Mesendoderm (in vitro differentiated cells): Measurements from ENCODE around the gene ARL15.
A peak's percentile ranks its signal among the peaks of the same experiment; 100 is the strongest.

ENCODE experiments used
- DNase-seq: peaks from one replicate; pipeline ENCODE4 v3.0.0; 2013
- H2AK5ac ChIP-seq: 2 replicates; pipeline ENCODE4 v1.6.1; 2013; ENCODE audit warnings: low read length, inconsistent platforms
- H2BK120ac ChIP-seq: 2 replicates; pipeline ENCODE4 v1.6.1; 2013; ENCODE audit warnings: low read depth, mild to moderate bottlenecking, low read length, moderate library complexity, mixed read lengths
- H2BK15ac ChIP-seq: replicated peaks from 2 replicates; pipeline ENCODE4 v1.6.1; 2013; ENCODE audit warnings: low read depth, mild to moderate bottlenecking, moderate library complexity
- H2BK5ac ChIP-seq: 2 replicates; pipeline ENCODE4 v1.6.1; 2013; ENCODE audit warnings: low read length, inconsistent platforms
- H3K18ac ChIP-seq: 2 replicates; pipeline ENCODE4 v1.6.1; 2013; ENCODE audit warnings: mild to moderate bottlenecking, low read length, mixed read lengths
- H3K23ac ChIP-seq: one replicate; pipeline ENCODE4 v1.6.1; 2013; ENCODE audit warnings: low read length
- H3K27ac ChIP-seq: 2 replicates; pipeline ENCODE4 v1.5.1; 2013; ENCODE audit warnings: low read depth, mild to moderate bottlenecking, inconsistent platforms, low read length, moderate library complexity
- H3K27me3 ChIP-seq: 2 replicates; pipeline ENCODE4 v1.6.1; 2013; ENCODE audit warnings: low read length, control low read depth, mild to moderate bottlenecking, inconsistent platforms; ENCODE audit not compliant: insufficient read depth, poor library complexity
- H3K36me3 ChIP-seq: 2 replicates; pipeline ENCODE4 v1.6.1; 2013; ENCODE audit warnings: low read length, inconsistent platforms; ENCODE audit not compliant: control insufficient read depth, insufficient read depth
- H3K4ac ChIP-seq: one replicate; pipeline ENCODE4 v1.6.1; 2013; ENCODE audit warnings: low read depth, mild to moderate bottlenecking, low read length, moderate library complexity
- H3K4me1 ChIP-seq: 2 replicates; pipeline ENCODE4 v1.6.1; 2013; ENCODE audit warnings: low read depth, low read length, inconsistent platforms; ENCODE audit not compliant: control insufficient read depth
- H3K4me2 ChIP-seq: 2 replicates; pipeline ENCODE4 v1.6.1; 2013; ENCODE audit warnings: low read length
- H3K4me3 ChIP-seq: 2 replicates; pipeline ENCODE4 v1.5.1; 2013; ENCODE audit warnings: mild to moderate bottlenecking, low read length
- H3K56ac ChIP-seq: one replicate; pipeline ENCODE4 v1.6.1; 2013; ENCODE audit warnings: low read length
- H3K79me1 ChIP-seq: 2 replicates; pipeline ENCODE4 v1.6.1; 2013; ENCODE audit warnings: low read length, inconsistent platforms
- H3K79me2 ChIP-seq: 2 replicates; pipeline ENCODE4 v1.6.1; 2013; ENCODE audit warnings: mild to moderate bottlenecking, low read length; ENCODE audit not compliant: control insufficient read depth, insufficient read depth
- H3K9ac ChIP-seq: 2 replicates; pipeline ENCODE4 v1.6.1; 2013; ENCODE audit warnings: low read length, inconsistent platforms
- H4K5ac ChIP-seq: one replicate; pipeline ENCODE4 v1.6.1; 2013; ENCODE audit warnings: low read length
- H4K8ac ChIP-seq: one replicate; pipeline ENCODE4 v1.6.1; 2013; ENCODE audit warnings: low read depth, mild to moderate bottlenecking, control low read depth, low read length, moderate library complexity
- WGBS: extraction: QIAGEN DNeasy Blood & Tissue Kit; methylation state at CpG from one replicate; pipeline ENCODE4 v1.1.7; 2013; ENCODE audit warnings: low lambda C conversion rate, missing lambda C conversion rate; ENCODE audit not compliant: insufficient coverage; ENCODE audit errors: extremely low coverage; 5-methylcytosine and 5-hydroxymethylcytosine counted together

Gene ARL15

GRCh38 chr5:54227109-54227508, 83.3 kb downstream of the ARL15 start:
- Histone ChIP-seq H3K79me2 (no peaks in the 10 kb centered on the region), H4K8ac (no peak overlapping the region), H3K23ac (no peak overlapping the region), H3K4me2 (no peak overlapping the region), H3K56ac (no peak overlapping the region), H3K4ac (no peak overlapping the region), H3K36me3 (no peaks in the 10 kb centered on the region), H3K79me1 (peaks cover 5% of the 10 kb centered on the region), H3K27me3 (no peaks in the 10 kb centered on the region), H2BK120ac (no peak overlapping the region), H3K18ac (no peak overlapping the region), H2AK5ac (no peak overlapping the region), H3K27ac (no peak overlapping the region), H4K5ac (no peak overlapping the region), H2BK15ac (no peak overlapping the region), H2BK5ac (no peak overlapping the region), H3K9ac (no peak overlapping the region), H3K4me1 (peaks cover 2% of the 10 kb centered on the region), H3K4me3 (no peak overlapping the region)
- DNase-seq: no peak
- WGBS: no CpG with 5 or more reads among the region's 3 CpGs

GRCh38 chr5:54226215-54226614, 84.2 kb downstream of the ARL15 start:
- no peak overlapping the region for H3K23ac ChIP-seq
- peaks cover 5% of the 10 kb centered on the region for H3K79me1 ChIP-seq
- H3K9ac ChIP-seq: no peak overlapping the region
- no peak overlapping the region for H3K56ac ChIP-seq
- H3K4ac ChIP-seq: no peak overlapping the region
- no peak overlapping the region for H3K4me3 ChIP-seq
- no peaks in the 10 kb centered on the region for H3K27me3 ChIP-seq
- no peak overlapping the region for H2BK120ac ChIP-seq
- H4K8ac ChIP-seq: no peak overlapping the region
- no peak overlapping the region for H2BK5ac ChIP-seq
- H3K36me3 ChIP-seq: no peaks in the 10 kb centered on the region
- DNase-seq: no peak
- no peak overlapping the region for H2BK15ac ChIP-seq
- no peak overlapping the region for H3K27ac ChIP-seq
- no CpG with 5 or more reads among the region's 5 CpGs for WGBS
- H3K4me2 ChIP-seq: no peak overlapping the region
- no peaks in the 10 kb centered on the region for H3K79me2 ChIP-seq
- peaks cover 2% of the 10 kb centered on the region for H3K4me1 ChIP-seq
- H4K5ac ChIP-seq: no peak overlapping the region
- no peak overlapping the region for H2AK5ac ChIP-seq
- no peak overlapping the region for H3K18ac ChIP-seq

GRCh38 chr5:54224103-54224826, 86.1 kb downstream of the ARL15 start:
- H3K4me2 ChIP-seq: no peak overlapping the region
- H3K4me3 ChIP-seq: no peak overlapping the region
- peaks cover 7% of the 10 kb centered on the region for H3K4me1 ChIP-seq
- no CpG with 5 or more reads among the region's 10 CpGs for WGBS
- no peak overlapping the region for H2AK5ac ChIP-seq
- no peak overlapping the region for H2BK120ac ChIP-seq
- no peak for DNase-seq
- H3K79me2 ChIP-seq: no peaks in the 10 kb centered on the region
- H3K9ac ChIP-seq: no peak overlapping the region
- no peaks in the 10 kb centered on the region for H3K27me3 ChIP-seq
- no peaks in the 10 kb centered on the region for H3K36me3 ChIP-seq
- no peak overlapping the region for H4K8ac ChIP-seq
- H3K79me1 ChIP-seq: peaks cover 5% of the 10 kb centered on the region
- no peak overlapping the region for H3K4ac ChIP-seq
- H4K5ac ChIP-seq: no peak overlapping the region
- H2BK15ac ChIP-seq: no peak overlapping the region
- no peak overlapping the region for H3K27ac ChIP-seq
- no peak overlapping the region for H2BK5ac ChIP-seq
- no peak overlapping the region for H3K56ac ChIP-seq
- no peak overlapping the region for H3K23ac ChIP-seq
- no peak overlapping the region for H3K18ac ChIP-seq

GRCh38 chr5:54222336-54222735, 88.0 kb downstream of the ARL15 start:
- Histone ChIP-seq H3K23ac (no peak overlapping the region), H2BK120ac (no peak overlapping the region), H3K27me3 (no peaks in the 10 kb centered on the region), H2BK15ac (no peak overlapping the region), H3K36me3 (no peaks in the 10 kb centered on the region), H2AK5ac (no peak overlapping the region), H2BK5ac (no peak overlapping the region), H3K56ac (peak overlapping the region; percentile 30), H4K5ac (no peak overlapping the region), H3K4me3 (no peak overlapping the region), H3K9ac (no peak overlapping the region), H3K18ac (no peak overlapping the region), H3K4me2 (no peak overlapping the region), H3K79me2 (no peaks in the 10 kb centered on the region), H3K4me1 (peaks cover 7% of the 10 kb centered on the region), H3K4ac (no peak overlapping the region), H4K8ac (no peak overlapping the region), H3K27ac (no peak overlapping the region), H3K79me1 (peaks cover 5% of the 10 kb centered on the region)
- no peak for DNase-seq
- WGBS: no CpG with 5 or more reads among the region's 4 CpGs

- H3K4me2 ChIP-seq: no peak overlapping the region
- no peak overlapping the region for H2AK5ac ChIP-seq
- H3K4ac ChIP-seq: no peak overlapping the region
- H3K56ac ChIP-seq: no peak overlapping the region
- no peak overlapping the region for H3K9ac ChIP-seq
- no peak overlapping the region for H3K27ac ChIP-seq
- H3K4me3 ChIP-seq: no peak overlapping the region
- no peak overlapping the region for H2BK15ac ChIP-seq
- no peak overlapping the region for H2BK120ac ChIP-seq
- H3K4me1 ChIP-seq: peaks cover 7% of the 10 kb centered on the region
- no peak overlapping the region for H2BK5ac ChIP-seq
- no CpG with 5 or more reads among the region's 1 CpG for WGBS
- no peak overlapping the region for H4K8ac ChIP-seq
- H4K5ac ChIP-seq: no peak overlapping the region
- H3K27me3 ChIP-seq: no peaks in the 10 kb centered on the region
- peaks cover 2% of the 10 kb centered on the region for H3K79me1 ChIP-seq
- H3K36me3 ChIP-seq: no peaks in the 10 kb centered on the region
- H3K79me2 ChIP-seq: no peaks in the 10 kb centered on the region
- no peak overlapping the region for H3K23ac ChIP-seq
- no peak for DNase-seq
- H3K18ac ChIP-seq: no peak overlapping the region
These were observed 89.2 kb downstream of the ARL15 start for GRCh38 chr5:54221135-54221534.
